Measurements from ENCODE around the gene CYSTM1.

- TF ChIP-seq CTCF (IDR thresholded peaks at IDR 0.05; ENCODE audit: low read length) (no peak), EZH2 (IDR thresholded peaks at IDR 0.05; ENCODE audit: borderline replicate concordance, low read length) (no peak)
Measured at GRCh38 chr5:140131967-140132409, 43.0 kb upstream of the CYSTM1 start.

Measured in OCI-LY1 (cell line).